HCT116 (cell line): Measurements from ENCODE around the gene COPG2. TPM values are rescaled to one million over a fixed set of nuclear protein-coding genes. Genes with fewer than 3 reads are reported as not detected.

Source experiments
- ATAC-seq: fragments of 200-7000 bp; cut with Tn5 transposase; 2 replicates; pipeline ENCODE4 v1.9.1; 2020; ENCODE audit warnings: mild to moderate bottlenecking, moderate library complexity
- BruUV-seq: library from RNA; stranded (reverse); fragments of 400-500 nt; replicated peaks from 2 replicates; lab custom pipeline; 2021; lab: Mats Ljungman, UMichigan
- CTCF ChIA-PET: fragments of 300-600 bp; sonication (Branson Sonifier 250); formaldehyde crosslinking; loops from one replicate; lab custom pipeline; 2021; ENCODE audit warnings: antibody characterized with exemption; lab: Charles Lee
- POLR2A ChIA-PET: fragments of 300-600, 350-600 bp; sonication (Branson Sonifier 250); formaldehyde crosslinking; loops from one replicate; lab custom pipeline; 2021; ENCODE audit warnings: antibody characterized with exemption; lab: Charles Lee
- RAD21 ChIA-PET, 2 experiments: fragments of 300-600 bp; sonication (Branson Sonifier 250); formaldehyde crosslinking; loops; one replicate each; lab custom pipeline; 2023; ENCODE audit warnings: low total read pairs in 2 of 2; ENCODE audit not compliant: uncharacterized antibody in 2 of 2, unreplicated experiment in 2 of 2, low non-redundant PET in 1 of 2; lab: Charles Lee
- DNase-seq: peaks from one replicate; pipeline ENCODE4 v3.0.0-alpha.2; 2010; ENCODE audit warnings: low read depth, low spot score
- H2AFZ ChIP-seq: fragments of 200-600 bp; shearing (Covaris generic), sonication (generic); 2 replicates; pipeline ENCODE4 v1.6.1; 2017; ENCODE audit warnings: low read depth, mixed run types, mixed read lengths, antibody characterized with exemption, low read length; ENCODE audit not compliant: poor library complexity, severe bottlenecking
- H3K27ac ChIP-seq: 2 replicates; pipeline ENCODE4 v1.5.1; 2012; ENCODE audit warnings: low read depth, low read length
- H3K27me3 ChIP-seq: fragments of 200-600 bp; sonication (generic); 2 replicates; pipeline ENCODE4 v1.6.1; 2016; ENCODE audit warnings: mixed run types, low read length, mixed read lengths; ENCODE audit not compliant: insufficient read depth
- H3K36me3 ChIP-seq, 2 experiments: fragments of 200-500 bp in 1 of 2; fragments of 200-600 bp in 1 of 2; sonication (Bioruptor generic) in 1 of 2; sonication (generic) in 1 of 2; 2 replicates each; pipeline versions ENCODE4 v1.5.1 to v1.6.1; 2014 to 2016; ENCODE audit warnings: low read length in 2 of 2, inconsistent platforms in 1 of 2, mixed read lengths in 1 of 2, mixed run types in 1 of 2; ENCODE audit not compliant: insufficient read depth in 2 of 2, control insufficient read depth in 1 of 2
- H3K4me1 ChIP-seq, 2 experiments: fragments of 200-600 bp in 1 of 2; sonication (generic) in 1 of 2; 2 replicates each; pipeline versions ENCODE4 v1.5.1 to v1.6.1; 2012 to 2017; ENCODE audit warnings: low read length in 2 of 2, inconsistent platforms in 1 of 2, mild to moderate bottlenecking in 1 of 2, mixed read lengths in 1 of 2, mixed run types in 1 of 2, moderate library complexity in 1 of 2; ENCODE audit not compliant: insufficient read depth in 2 of 2, control insufficient read depth in 1 of 2
- H3K4me2 ChIP-seq: fragments of 200-600 bp; sonication (generic); 2 replicates; pipeline ENCODE4 v1.6.1; 2017; ENCODE audit warnings: mixed run types, low read length, mixed read lengths
- H3K4me3 ChIP-seq, 2 experiments: fragments of 200-600 bp in 1 of 2; sonication (generic) in 1 of 2; replicated peaks in 1 of 2; 2 replicates each; pipeline ENCODE4 v1.5.1; 2011 to 2016; ENCODE audit warnings: low read length in 2 of 2, control low read depth in 1 of 2, low read depth in 1 of 2, mild to moderate bottlenecking in 1 of 2, mixed read lengths in 1 of 2, mixed run types in 1 of 2
- H3K79me2 ChIP-seq: fragments of 200-600 bp; sonication (generic); 2 replicates; pipeline ENCODE4 v1.6.1; 2017; ENCODE audit warnings: mild to moderate bottlenecking, mixed run types, low read length, moderate library complexity, mixed read lengths; ENCODE audit not compliant: insufficient read depth
- H3K9ac ChIP-seq: fragments of 200-600 bp; sonication (generic); 2 replicates; pipeline ENCODE4 v1.6.1; 2016; ENCODE audit warnings: low read length, mixed read lengths
- H3K9me2 ChIP-seq: fragments of 200-600 bp; sonication (generic), shearing (Covaris generic); 2 replicates; pipeline ENCODE4 v1.6.1; 2017; ENCODE audit warnings: mixed run types, mild to moderate bottlenecking, moderate library complexity; ENCODE audit not compliant: insufficient read depth
- H3K9me3 ChIP-seq, 2 experiments: fragments of 200-500 bp in 1 of 2; fragments of 200-600 bp in 1 of 2; sonication (Bioruptor generic) in 1 of 2; sonication (generic) in 1 of 2; 2 replicates each; pipeline ENCODE4 v1.6.1; 2014 to 2017; ENCODE audit warnings: low read length in 2 of 2, mixed read lengths in 2 of 2, inconsistent platforms in 1 of 2, low read depth in 1 of 2, mild to moderate bottlenecking in 1 of 2, mixed run types in 1 of 2, moderate library complexity in 1 of 2; ENCODE audit not compliant: control insufficient read depth in 1 of 2, insufficient read depth in 1 of 2
- H4K20me1 ChIP-seq: fragments of 200-600 bp; sonication (generic), shearing (Covaris generic); 2 replicates; pipeline ENCODE4 v1.6.1; 2017; ENCODE audit warnings: mixed run types, mild to moderate bottlenecking, moderate library complexity; ENCODE audit not compliant: insufficient read depth
- CBX3 ChIP-seq: IDR thresholded peaks from 2 replicates; pipeline ENCODE4 v1.6.1; 2012; ENCODE audit warnings: low read depth
- CEBPB ChIP-seq: IDR thresholded peaks from 2 replicates; pipeline ENCODE4 v1.6.1; 2012; ENCODE audit warnings: low read depth
- EGR1 ChIP-seq: IDR thresholded peaks from 2 replicates; pipeline ENCODE4 v1.6.1; 2012; ENCODE audit warnings: low read depth
- EZH2 ChIP-seq: fragments of 200-600 bp; sonication (generic); IDR thresholded peaks from 2 replicates; pipeline ENCODE4 v1.6.1; 2017; ENCODE audit warnings: antibody characterized with exemption, mixed run types
- JUND ChIP-seq: IDR thresholded peaks from 2 replicates; pipeline ENCODE4 v1.6.1; 2012
- POLR2A ChIP-seq: IDR thresholded peaks from 2 replicates; pipeline ENCODE4 v1.7.0; 2011; ENCODE audit warnings: borderline replicate concordance; ENCODE audit not compliant: insufficient read depth, insufficient read length; ENCODE audit errors: extremely low read depth
- TCF7L2 ChIP-seq: IDR thresholded peaks from 2 replicates; pipeline ENCODE4 v1.7.0; 2011; ENCODE audit warnings: borderline replicate concordance, inconsistent platforms; ENCODE audit not compliant: insufficient read depth, insufficient read length; ENCODE audit errors: extremely low read depth
- ZFX ChIP-seq: fragments of 450-650 bp; IDR thresholded peaks from 2 replicates; pipeline ENCODE4 v1.6.1; 2017
- ZNF274 ChIP-seq: fragments of 200-500 bp; sonication (Bioruptor generic); IDR thresholded peaks from 2 replicates; pipeline ENCODE4 v1.6.1; 2014; ENCODE audit warnings: mild to moderate bottlenecking, low read depth, low read length, inconsistent platforms
- intact Hi-C: fragments of 100-400 bp; cut with micrococcal nuclease; formaldehyde crosslinking; loops from 2 replicates; pipeline ENCODE4 v1.10.0; 2022
- total RNA-seq: library from RNA; stranded (reverse); gene quantifications from one replicate; pipeline ENCODE4 v1.2.1, GENCODE V29; 2021; ENCODE audit not compliant: unreplicated experiment

The COPG2 gene
- total RNA-seq, 1 experiment from 2014 or later = 31.0 TPM

- Histone ChIP-seq H3K4me2 (no peak overlapping the region), H3K9me3 (no peaks in the 10 kb centered on the region), H3K9me2 (no peaks in the 10 kb centered on the region; the same call in 1 of the 2 replicates), H3K4me3 (no peak overlapping the region), H3K27me3 (no peaks in the 10 kb centered on the region), H3K36me3 (no peaks in the 10 kb centered on the region), H3K79me2 (no peaks in the 10 kb centered on the region), H3K4me1 (no peaks in the 10 kb centered on the region), H3K9ac (no peak overlapping the region), H3K27ac (no peak overlapping the region), H4K20me1 (no peaks in the 10 kb centered on the region), H2AFZ (no peak overlapping the region)
- CTCF ChIA-PET = no interaction called here
- POLR2A ChIA-PET = no interaction called here
- BruUV-seq = no TSS peak
- intact Hi-C loops = loop anchor here (10.0 kb wide), 1 partner anchor 445 kb away; no protein-coding TSS in a partner anchor
- TF ChIP-seq ZFX = no peak
- no peak for TF ChIP-seq CBX3
- TF ChIP-seq POLR2A = no peak
- RAD21 ChIA-PET = no interaction called here
- DNase-seq (no peak), ATAC-seq (no peak)
Measured at GRCh38 chr7:130689683-130690082, 21.1 kb upstream of the COPG2 start.

- ATAC-seq (no peak), DNase-seq (no peak)
- no peak for TF ChIP-seq JUND
- no peak for TF ChIP-seq ZNF274
- TF ChIP-seq CBX3 = no peak
- TF ChIP-seq EZH2 = no peak
- no peak for TF ChIP-seq TCF7L2
- no peak for TF ChIP-seq EGR1
- no peak for TF ChIP-seq CEBPB
- ChIA-PET CTCF (no interaction called here), RAD21 (no interaction called here), POLR2A (no interaction called here)
- Histone ChIP-seq H3K4me2 (no peak overlapping the region), H3K4me1 (no peaks in the 10 kb centered on the region), H3K79me2 (no peaks in the 10 kb centered on the region), H3K36me3 (no peaks in the 10 kb centered on the region), H3K9me2 (no peaks in the 10 kb centered on the region; the same call in 1 of the 2 replicates), H3K27ac (no peak overlapping the region), H3K9me3 (no peaks in the 10 kb centered on the region), H3K4me3 (no peak overlapping the region), H3K9ac (no peak overlapping the region), H4K20me1 (no peaks in the 10 kb centered on the region), H2AFZ (no peak overlapping the region), H3K27me3 (no peaks in the 10 kb centered on the region)
- intact Hi-C loops = no loop called here
- no TSS peak for BruUV-seq
Measured at GRCh38 chr7:130683026-130683425, 14.5 kb upstream of the COPG2 start.
